SU-DHL-6 (cell line): ENCODE results near the gene KCTD1.

Experiments
- H2AFZ ChIP-seq: fragments of 200-600 bp; sonication (generic); 2 replicates; pipeline ENCODE4 v1.6.1; 2014; ENCODE audit warnings: low read depth, mild to moderate bottlenecking, moderate library complexity, mixed read lengths, antibody characterized with exemption, low read length; ENCODE audit not compliant: severe bottlenecking
- H3F3A ChIP-seq: fragments of 200-600 bp; shearing (Covaris generic); 2 replicates; pipeline ENCODE4 v1.6.0; 2016; ENCODE audit warnings: antibody characterized with exemption, mild to moderate bottlenecking; ENCODE audit not compliant: insufficient read depth
- H3K27ac ChIP-seq: fragments of 200-600 bp; sonication (generic); 2 replicates; pipeline ENCODE4 v1.5.1; 2016; ENCODE audit warnings: low read depth, mild to moderate bottlenecking, low read length, moderate library complexity, mixed read lengths
- H3K27me3 ChIP-seq: fragments of 200-600 bp; sonication (generic), shearing (Covaris generic); 2 replicates; pipeline ENCODE4 v1.6.0; 2014; ENCODE audit warnings: mild to moderate bottlenecking, low read length
- H3K36me3 ChIP-seq: fragments of 200-600 bp; sonication (generic); 2 replicates; pipeline ENCODE4 v1.6.1; 2014; ENCODE audit warnings: mild to moderate bottlenecking, low read length, mixed read lengths
- H3K4me2 ChIP-seq: fragments of 300-600, 200-600 bp; shearing (Covaris generic), sonication (generic); 2 replicates; pipeline ENCODE4 v1.6.0; 2014; ENCODE audit warnings: low read length, low read depth, mild to moderate bottlenecking; ENCODE audit not compliant: poor library complexity, severe bottlenecking
- H3K4me3 ChIP-seq: fragments of 200-600 bp; sonication (generic); 2 replicates; pipeline ENCODE4 v1.5.1; 2014; ENCODE audit warnings: antibody characterized with exemption, low read length, mild to moderate bottlenecking, mixed read lengths; ENCODE audit not compliant: insufficient read depth, poor library complexity, severe bottlenecking
- H3K79me2 ChIP-seq: fragments of 200-600 bp; sonication (generic); 2 replicates; pipeline ENCODE4 v1.6.1; 2014; ENCODE audit warnings: mild to moderate bottlenecking, low read length, moderate library complexity; ENCODE audit not compliant: insufficient read depth
- H3K9ac ChIP-seq: fragments of 200-600 bp; sonication (generic); 2 replicates; pipeline ENCODE4 v1.7.0; 2014; ENCODE audit warnings: mild to moderate bottlenecking, low read length
- H3K9me2 ChIP-seq: fragments of 200-600 bp; sonication (generic); replicated peaks from 2 replicates; pipeline ENCODE4 v1.6.1; 2014; ENCODE audit warnings: low read length; ENCODE audit not compliant: insufficient read depth
- H3K9me3 ChIP-seq: fragments of 200-600 bp; sonication (generic); 2 replicates; pipeline ENCODE4 v1.6.1; 2014; ENCODE audit warnings: low read length, mixed read lengths; ENCODE audit not compliant: insufficient read depth
- H4K20me1 ChIP-seq: fragments of 200-600 bp; sonication (generic); 2 replicates; pipeline ENCODE4 v1.6.1; 2014; ENCODE audit warnings: low read depth, mild to moderate bottlenecking, antibody characterized with exemption, low read length, moderate library complexity, mixed read lengths
- CTCF ChIP-seq: fragments of 200-600 bp; sonication (generic); IDR thresholded peaks from one replicate; pipeline ENCODE4 v1.5.1; 2017; ENCODE audit warnings: antibody characterized with exemption, mild to moderate bottlenecking, low read length, moderate library complexity; ENCODE audit not compliant: insufficient read depth, poor library complexity, severe bottlenecking
- EZH2phosphoT487 ChIP-seq: fragments of 200-600 bp; sonication (generic), shearing (Covaris generic); conservative IDR thresholded peaks from 2 replicates; pipeline ENCODE4 v1.6.1; 2018; ENCODE audit warnings: mild to moderate bottlenecking, antibody characterized with exemption, low read length, moderate library complexity, mixed read lengths

KCTD1 gene

GRCh38 chr18:26417190-26417589, 131.2 kb downstream of the KCTD1 start:
- H3K27ac ChIP-seq, result no peak overlapping the region
- no peaks in the 10 kb centered on the region for H3K9me3 ChIP-seq
- H3K79me2 ChIP-seq, result no peaks in the 10 kb centered on the region
- no peaks in the 10 kb centered on the region for H3K27me3 ChIP-seq
- H3K36me3 ChIP-seq, result no peaks in the 10 kb centered on the region
- no peaks in the 10 kb centered on the region for H4K20me1 ChIP-seq
- H3K4me2 ChIP-seq, result no peak overlapping the region
- H3F3A ChIP-seq, result no peaks in the 10 kb centered on the region
- no peak overlapping the region for H2AFZ ChIP-seq
- H3K4me3 ChIP-seq, result no peak overlapping the region
- H3K9ac ChIP-seq, result no peak overlapping the region
- no peak for TF ChIP-seq CTCF
- no peak for TF ChIP-seq EZH2phosphoT487
- no peaks in the 10 kb centered on the region for H3K9me2 ChIP-seq

GRCh38 chr18:26416652-26417150, 131.7 kb downstream of the KCTD1 start:
- Histone ChIP-seq H3K9me3 (no peaks in the 10 kb centered on the region), H3K4me2 (no peak overlapping the region), H3K9me2 (no peaks in the 10 kb centered on the region), H4K20me1 (no peaks in the 10 kb centered on the region), H3K9ac (no peak overlapping the region), H3K4me3 (no peak overlapping the region), H3F3A (no peaks in the 10 kb centered on the region), H3K27me3 (no peaks in the 10 kb centered on the region), H3K79me2 (no peaks in the 10 kb centered on the region), H3K27ac (no peak overlapping the region), H3K36me3 (no peaks in the 10 kb centered on the region), H2AFZ (no peak overlapping the region)
- TF ChIP-seq EZH2phosphoT487 (no peak), CTCF (no peak)

GRCh38 chr18:26415631-26416030, 132.7 kb downstream of the KCTD1 start:
- no peaks in the 10 kb centered on the region for H3F3A ChIP-seq
- H3K27ac ChIP-seq, result no peak overlapping the region
- H3K79me2 ChIP-seq, result no peaks in the 10 kb centered on the region
- H3K9me2 ChIP-seq, result no peaks in the 10 kb centered on the region
- no peaks in the 10 kb centered on the region for H3K9me3 ChIP-seq
- no peak overlapping the region for H3K9ac ChIP-seq
- H2AFZ ChIP-seq, result no peak overlapping the region
- H3K27me3 ChIP-seq, result no peaks in the 10 kb centered on the region
- H4K20me1 ChIP-seq, result no peaks in the 10 kb centered on the region
- TF ChIP-seq EZH2phosphoT487 (no peak), CTCF (no peak)
- H3K36me3 ChIP-seq, result no peaks in the 10 kb centered on the region
- H3K4me3 ChIP-seq, result no peak overlapping the region
- no peak overlapping the region for H3K4me2 ChIP-seq
